ENCODE measurements around the gene MRGPRE.

The MRGPRE gene

GRCh38 chr11:3227568-3228444 lies 4.4 kb downstream of the MRGPRE start:
- Histone ChIP-seq H4K20me1 (ENCODE audit: low read depth, low read length) (no peaks in the 10 kb centered on the region), H3K9me2 (replicated peaks; ENCODE audit: insufficient read depth, low read length) (no peaks in the 10 kb centered on the region), H3K4me2 (ENCODE audit: low read depth, low read length, poor library complexity, severe bottlenecking) (no peak overlapping the region), H3K27ac (ENCODE audit: low read depth, low read length) (no peak overlapping the region), H3K9ac (ENCODE audit: low read length) (no peak overlapping the region), H3K79me2 (ENCODE audit: insufficient read depth, low read length) (no peaks in the 10 kb centered on the region), H3K9me3 (ENCODE audit: insufficient read depth, low read length) (no peaks in the 10 kb centered on the region), H3K36me3 (ENCODE audit: low read length) (no peaks in the 10 kb centered on the region), H2AFZ (ENCODE audit: low read depth, low read length, severe bottlenecking) (no peak overlapping the region), H3K4me3 (ENCODE audit: insufficient read depth, low read length, poor library complexity, severe bottlenecking) (no peak overlapping the region), H3K27me3 (ENCODE audit: low read length) (no peaks in the 10 kb centered on the region), H3F3A (ENCODE audit: insufficient read depth) (no peaks in the 10 kb centered on the region)
- TF ChIP-seq, protein P1, sequence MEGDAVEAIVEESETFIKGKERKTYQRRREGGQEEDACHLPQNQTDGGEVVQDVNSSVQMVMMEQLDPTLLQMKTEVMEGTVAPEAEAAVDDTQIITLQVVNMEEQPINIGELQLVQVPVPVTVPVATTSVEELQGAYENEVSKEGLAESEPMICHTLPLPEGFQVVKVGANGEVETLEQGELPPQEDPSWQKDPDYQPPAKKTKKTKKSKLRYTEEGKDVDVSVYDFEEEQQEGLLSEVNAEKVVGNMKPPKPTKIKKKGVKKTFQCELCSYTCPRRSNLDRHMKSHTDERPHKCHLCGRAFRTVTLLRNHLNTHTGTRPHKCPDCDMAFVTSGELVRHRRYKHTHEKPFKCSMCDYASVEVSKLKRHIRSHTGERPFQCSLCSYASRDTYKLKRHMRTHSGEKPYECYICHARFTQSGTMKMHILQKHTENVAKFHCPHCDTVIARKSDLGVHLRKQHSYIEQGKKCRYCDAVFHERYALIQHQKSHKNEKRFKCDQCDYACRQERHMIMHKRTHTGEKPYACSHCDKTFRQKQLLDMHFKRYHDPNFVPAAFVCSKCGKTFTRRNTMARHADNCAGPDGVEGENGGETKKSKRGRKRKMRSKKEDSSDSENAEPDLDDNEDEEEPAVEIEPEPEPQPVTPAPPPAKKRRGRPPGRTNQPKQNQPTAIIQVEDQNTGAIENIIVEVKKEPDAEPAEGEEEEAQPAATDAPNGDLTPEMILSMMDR (IDR thresholded peaks at IDR 0.05; ENCODE audit: insufficient read depth, low read length, poor library complexity, severe bottlenecking), result no peak
- no peak for TF ChIP-seq EZH2phosphoT487 (conservative IDR thresholded peaks at IDR 0.05; ENCODE audit: low read length)

- H3K27me3 ChIP-seq (ENCODE audit: low read length), result no peaks in the 10 kb centered on the region
- H3F3A ChIP-seq (ENCODE audit: insufficient read depth), result no peaks in the 10 kb centered on the region
- no peaks in the 10 kb centered on the region for H3K9me3 ChIP-seq (ENCODE audit: insufficient read depth, low read length)
- H3K79me2 ChIP-seq (ENCODE audit: insufficient read depth, low read length), result no peaks in the 10 kb centered on the region
- no peak overlapping the region for H2AFZ ChIP-seq (ENCODE audit: low read depth, low read length, severe bottlenecking)
- H3K9ac ChIP-seq (ENCODE audit: low read length), result no peak overlapping the region
- H4K20me1 ChIP-seq (ENCODE audit: low read depth, low read length), result no peaks in the 10 kb centered on the region
- no peak overlapping the region for H3K4me2 ChIP-seq (ENCODE audit: low read depth, low read length, poor library complexity, severe bottlenecking)
- no peaks in the 10 kb centered on the region for H3K9me2 ChIP-seq (replicated peaks; ENCODE audit: insufficient read depth, low read length)
- H3K4me3 ChIP-seq (ENCODE audit: insufficient read depth, low read length, poor library complexity, severe bottlenecking), result no peak overlapping the region
- H3K36me3 ChIP-seq (ENCODE audit: low read length), result no peaks in the 10 kb centered on the region
- H3K27ac ChIP-seq (ENCODE audit: low read depth, low read length), result no peak overlapping the region
- TF ChIP-seq, protein P1 (IDR thresholded peaks at IDR 0.05; ENCODE audit: insufficient read depth, low read length, poor library complexity, severe bottlenecking), result no peak
- no peak for TF ChIP-seq EZH2phosphoT487 (conservative IDR thresholded peaks at IDR 0.05; ENCODE audit: low read length)
These were observed 5.2 kb downstream of the MRGPRE start for GRCh38 chr11:3226846-3227567.

GRCh38 chr11:3225826-3226750 lies 6.1 kb downstream of the MRGPRE start:
- H3F3A ChIP-seq (ENCODE audit: insufficient read depth), result no peaks in the 10 kb centered on the region
- H3K27ac ChIP-seq (ENCODE audit: low read depth, low read length), result no peak overlapping the region
- no peaks in the 10 kb centered on the region for H4K20me1 ChIP-seq (ENCODE audit: low read depth, low read length)
- TF ChIP-seq EZH2phosphoT487 (conservative IDR thresholded peaks at IDR 0.05; ENCODE audit: low read length), result no peak
- TF ChIP-seq, protein P1 (IDR thresholded peaks at IDR 0.05; ENCODE audit: insufficient read depth, low read length, poor library complexity, severe bottlenecking), result no peak
- no peaks in the 10 kb centered on the region for H3K9me3 ChIP-seq (ENCODE audit: insufficient read depth, low read length)
- H3K9ac ChIP-seq (ENCODE audit: low read length), result no peak overlapping the region
- H3K4me3 ChIP-seq (ENCODE audit: insufficient read depth, low read length, poor library complexity, severe bottlenecking), result no peak overlapping the region
- H3K4me2 ChIP-seq (ENCODE audit: low read depth, low read length, poor library complexity, severe bottlenecking), result no peak overlapping the region
- H3K27me3 ChIP-seq (ENCODE audit: low read length), result no peaks in the 10 kb centered on the region
- H2AFZ ChIP-seq (ENCODE audit: low read depth, low read length, severe bottlenecking), result no peak overlapping the region
- no peaks in the 10 kb centered on the region for H3K36me3 ChIP-seq (ENCODE audit: low read length)
- H3K9me2 ChIP-seq (replicated peaks; ENCODE audit: insufficient read depth, low read length), result no peaks in the 10 kb centered on the region
- no peaks in the 10 kb centered on the region for H3K79me2 ChIP-seq (ENCODE audit: insufficient read depth, low read length)

Data from SU-DHL-6 (cell line).